OCI-LY3 (cell line): Measurements from ENCODE around the gene ZNF106.

Source experiments
- H2AFZ ChIP-seq: fragments of 200-600, 300-600 bp; shearing (Covaris generic); 2 replicates; pipeline ENCODE4 v1.6.0; 2014; ENCODE audit warnings: antibody characterized with exemption, low read depth, low read length
- H3K27ac ChIP-seq: fragments of 200-600, 300-600 bp; sonication (generic); 2 replicates; pipeline ENCODE4 v1.5.1; 2014; ENCODE audit warnings: mild to moderate bottlenecking, low read length, moderate library complexity, mixed read lengths
- H3K27me3 ChIP-seq: fragments of 200-600, 300-600 bp; sonication (generic); 2 replicates; pipeline ENCODE4 v1.6.1; 2014; ENCODE audit warnings: low read depth, low read length, mixed read lengths
- H3K36me3 ChIP-seq: fragments of 200-600, 300-600 bp; sonication (generic); replicated peaks from 2 replicates; pipeline ENCODE3; 2014; ENCODE audit warnings: low read depth, low read length, mixed read lengths
- H3K4me1 ChIP-seq: fragments of 300-600, 200-600 bp; sonication (generic); 2 replicates; pipeline ENCODE4 v1.6.1; 2014; ENCODE audit warnings: low read length, mixed read lengths
- H3K4me2 ChIP-seq: fragments of 200-600, 300-600 bp; sonication (generic); 2 replicates; pipeline ENCODE4 v1.6.1; 2014; ENCODE audit warnings: low read length, mixed read lengths
- H3K4me3 ChIP-seq: fragments of 300-600, 200-600 bp; sonication (generic); 2 replicates; pipeline ENCODE4 v1.5.1; 2014; ENCODE audit warnings: antibody characterized with exemption, mild to moderate bottlenecking, low read length, moderate library complexity
- H3K79me2 ChIP-seq: fragments of 300-600, 200-600 bp; shearing (Covaris generic); 2 replicates; pipeline ENCODE4 v1.6.1; 2014; ENCODE audit warnings: mild to moderate bottlenecking, low read length, mixed read lengths
- H3K9ac ChIP-seq: fragments of 300-600, 200-600 bp; shearing (Covaris generic); 2 replicates; pipeline ENCODE4 v1.6.0; 2014; ENCODE audit warnings: mild to moderate bottlenecking, low read length, moderate library complexity
- H3K9me3 ChIP-seq: fragments of 200-600, 300-600 bp; shearing (Covaris generic); 2 replicates; pipeline ENCODE4 v1.6.1; 2014; ENCODE audit warnings: low read length, mixed read lengths; ENCODE audit not compliant: insufficient read depth
- H4K20me1 ChIP-seq: fragments of 200-600, 300-600 bp; sonication (generic); 2 replicates; pipeline ENCODE4 v1.6.1; 2016; ENCODE audit warnings: low read length, mixed read lengths; ENCODE audit not compliant: insufficient read depth
- EZH2phosphoT487 ChIP-seq: fragments of 200-600 bp; shearing (Covaris generic); IDR thresholded peaks from 2 replicates; pipeline ENCODE4 v1.6.1; 2018; ENCODE audit warnings: antibody characterized with exemption, mixed run types, low read depth
- TF ChIP-seq, protein P1 (sequence below): fragments of 200-600, 300-600 bp; sonication (generic); IDR thresholded peaks from 2 replicates; pipeline ENCODE4 v1.5.1; 2014; ENCODE audit warnings: antibody characterized with exemption, low read length, low read depth

ZNF106 gene

DNA sequence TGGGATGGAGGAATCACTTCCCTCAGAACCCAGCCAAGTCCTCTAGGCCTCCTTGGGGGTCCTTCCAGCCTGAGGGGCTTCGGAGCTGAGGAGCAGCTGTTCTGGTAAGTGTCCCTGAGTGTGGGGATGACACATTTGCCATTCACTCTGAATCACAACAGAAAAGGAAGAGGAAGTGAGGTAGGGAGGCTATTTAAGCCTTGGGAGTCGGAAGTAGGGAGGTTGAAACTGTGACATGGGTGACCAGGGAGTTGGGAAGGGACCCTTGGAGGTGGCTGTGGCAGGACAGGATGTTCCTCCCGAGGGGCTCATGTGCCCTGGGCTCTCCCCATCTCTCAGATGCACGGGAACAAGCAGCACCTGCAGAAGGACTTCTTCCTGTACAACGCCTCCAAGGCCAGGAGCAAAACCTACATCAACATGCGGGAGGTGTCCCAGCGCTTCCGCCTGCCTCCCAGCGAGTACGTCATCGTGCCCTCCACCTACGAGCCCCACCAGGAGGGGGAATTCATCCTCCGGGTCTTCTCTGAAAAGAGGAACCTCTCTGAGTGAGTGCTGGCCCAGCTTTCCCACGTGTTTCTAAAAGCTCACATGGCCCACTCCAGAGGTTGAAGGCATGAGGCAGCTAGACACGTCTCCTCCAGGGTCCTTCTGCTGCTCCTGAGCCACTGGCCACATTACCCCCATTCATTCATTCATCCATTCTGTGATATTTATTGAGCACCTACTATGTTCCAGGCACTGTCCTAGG lies 88.3 kb downstream of the ZNF106 start:
- no peak overlapping the region for H2AFZ ChIP-seq
- no peak for TF ChIP-seq EZH2phosphoT487
- no peaks in the 10 kb centered on the region for H4K20me1 ChIP-seq
- no peaks in the 10 kb centered on the region for H3K79me2 ChIP-seq
- no peak overlapping the region for H3K4me2 ChIP-seq
- H3K4me1 ChIP-seq: 0 out of 2 replicates have a peak, but pooled peaks cover 4% of the 10 kb centered on the region
- H3K27ac ChIP-seq: no peak overlapping the region
- H3K9ac ChIP-seq: no peak overlapping the region
- no peaks in the 10 kb centered on the region for H3K36me3 ChIP-seq
- no peak overlapping the region for H3K4me3 ChIP-seq
- no peaks in the 10 kb centered on the region for H3K27me3 ChIP-seq
- no peaks in the 10 kb centered on the region for H3K9me3 ChIP-seq

DNA sequence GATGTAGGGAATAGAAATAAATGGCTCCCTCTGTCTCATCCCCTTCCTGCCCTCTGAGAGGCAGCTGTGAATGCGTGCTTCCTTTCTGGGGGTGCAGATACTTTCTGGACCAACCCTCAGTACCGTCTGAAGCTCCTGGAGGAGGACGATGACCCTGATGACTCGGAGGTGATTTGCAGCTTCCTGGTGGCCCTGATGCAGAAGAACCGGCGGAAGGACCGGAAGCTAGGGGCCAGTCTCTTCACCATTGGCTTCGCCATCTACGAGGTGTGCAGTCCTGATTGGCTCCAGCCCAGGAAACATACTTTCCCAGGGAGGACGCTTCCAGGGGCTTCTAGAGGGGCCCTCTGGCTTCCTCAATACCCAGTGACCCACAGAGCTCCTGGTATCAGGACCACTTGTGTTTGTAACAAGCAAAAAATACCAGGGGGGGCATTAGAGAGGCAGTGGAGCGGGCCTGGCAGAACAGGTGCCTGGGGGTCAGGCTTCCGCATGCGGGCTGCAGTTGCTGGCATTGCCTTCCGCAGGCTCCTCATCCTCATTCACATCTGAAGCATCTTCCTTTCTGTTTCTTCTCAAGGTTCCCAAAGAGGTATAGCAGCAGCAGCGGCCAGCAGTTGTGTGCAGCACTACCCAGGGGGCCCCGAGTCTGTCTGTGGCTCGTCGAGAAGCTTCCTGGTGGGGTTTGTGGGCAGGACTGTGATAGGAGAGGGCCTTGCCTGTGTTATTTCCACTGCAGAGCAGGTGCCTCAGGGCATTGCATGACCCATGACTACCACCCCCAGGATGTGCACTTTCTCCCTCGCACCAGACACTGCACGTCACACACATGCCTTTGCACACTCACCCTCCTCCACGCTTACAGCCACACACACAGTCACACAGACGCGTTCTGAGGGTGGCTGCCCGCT lies 89.1 kb downstream of the ZNF106 start:
- Histone ChIP-seq H3K4me3 (no peak overlapping the region), H3K4me2 (no peak overlapping the region), H3K9ac (no peak overlapping the region), H3K27me3 (no peaks in the 10 kb centered on the region), H3K9me3 (no peaks in the 10 kb centered on the region), H4K20me1 (no peaks in the 10 kb centered on the region), H3K27ac (no peak overlapping the region), H3K36me3 (no peaks in the 10 kb centered on the region), H2AFZ (no peak overlapping the region), H3K79me2 (no peaks in the 10 kb centered on the region), H3K4me1 (0 out of 2 replicates have a peak, but pooled peaks cover 4% of the 10 kb centered on the region)
- no peak for TF ChIP-seq EZH2phosphoT487
- TF ChIP-seq, protein P1, sequence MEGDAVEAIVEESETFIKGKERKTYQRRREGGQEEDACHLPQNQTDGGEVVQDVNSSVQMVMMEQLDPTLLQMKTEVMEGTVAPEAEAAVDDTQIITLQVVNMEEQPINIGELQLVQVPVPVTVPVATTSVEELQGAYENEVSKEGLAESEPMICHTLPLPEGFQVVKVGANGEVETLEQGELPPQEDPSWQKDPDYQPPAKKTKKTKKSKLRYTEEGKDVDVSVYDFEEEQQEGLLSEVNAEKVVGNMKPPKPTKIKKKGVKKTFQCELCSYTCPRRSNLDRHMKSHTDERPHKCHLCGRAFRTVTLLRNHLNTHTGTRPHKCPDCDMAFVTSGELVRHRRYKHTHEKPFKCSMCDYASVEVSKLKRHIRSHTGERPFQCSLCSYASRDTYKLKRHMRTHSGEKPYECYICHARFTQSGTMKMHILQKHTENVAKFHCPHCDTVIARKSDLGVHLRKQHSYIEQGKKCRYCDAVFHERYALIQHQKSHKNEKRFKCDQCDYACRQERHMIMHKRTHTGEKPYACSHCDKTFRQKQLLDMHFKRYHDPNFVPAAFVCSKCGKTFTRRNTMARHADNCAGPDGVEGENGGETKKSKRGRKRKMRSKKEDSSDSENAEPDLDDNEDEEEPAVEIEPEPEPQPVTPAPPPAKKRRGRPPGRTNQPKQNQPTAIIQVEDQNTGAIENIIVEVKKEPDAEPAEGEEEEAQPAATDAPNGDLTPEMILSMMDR: no peak

DNA sequence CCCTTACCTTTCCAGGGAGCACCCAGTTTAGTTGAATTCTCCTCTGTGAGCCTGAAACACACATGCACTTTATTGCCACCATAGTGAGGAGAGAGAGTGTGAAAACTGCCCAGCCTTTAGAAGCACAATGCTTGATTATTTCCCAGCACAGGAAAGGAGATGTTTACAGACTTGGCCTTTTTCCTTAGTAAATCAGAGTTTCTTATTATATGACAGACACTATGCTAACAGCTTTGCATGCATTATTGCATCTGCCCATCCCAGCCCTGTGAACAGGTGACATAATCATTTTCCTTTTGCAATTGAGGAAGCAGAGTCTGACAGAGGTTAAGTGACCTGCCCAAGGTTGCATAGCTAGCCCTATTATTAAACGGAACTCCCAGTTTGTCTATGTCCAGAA lies 95.1 kb downstream of the ZNF106 start:
- H3K4me1 ChIP-seq: no peaks in the 10 kb centered on the region
- no peak overlapping the region for H3K9ac ChIP-seq
- H3K9me3 ChIP-seq: no peaks in the 10 kb centered on the region
- H3K27me3 ChIP-seq: no peaks in the 10 kb centered on the region
- H3K4me2 ChIP-seq: no peak overlapping the region
- no peak for TF ChIP-seq EZH2phosphoT487
- TF ChIP-seq, protein P1: no peak
- no peaks in the 10 kb centered on the region for H3K79me2 ChIP-seq
- H3K27ac ChIP-seq: no peak overlapping the region
- H3K4me3 ChIP-seq: no peak overlapping the region
- no peak overlapping the region for H2AFZ ChIP-seq
- H3K36me3 ChIP-seq: no peaks in the 10 kb centered on the region
- H4K20me1 ChIP-seq: no peaks in the 10 kb centered on the region

DNA sequence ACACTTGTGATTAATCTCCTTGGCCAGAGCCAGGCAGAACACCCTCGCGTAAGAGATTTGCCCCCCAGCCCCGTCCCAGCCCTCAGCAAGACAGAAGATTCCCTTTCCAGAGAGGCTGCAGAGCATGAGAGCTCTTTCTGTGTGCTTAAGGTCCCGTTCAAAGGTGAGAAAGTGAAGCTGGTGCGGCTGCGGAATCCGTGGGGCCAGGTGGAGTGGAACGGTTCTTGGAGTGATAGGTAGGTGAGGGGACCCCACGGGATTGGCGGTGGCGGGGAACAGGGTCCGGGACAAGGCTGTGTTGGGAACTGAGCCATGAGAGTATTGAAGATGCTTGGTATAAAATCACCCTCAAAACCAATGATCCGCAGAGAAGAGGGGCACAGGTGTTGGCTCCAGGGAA lies 96.8 kb downstream of the ZNF106 start:
- H3K4me3 ChIP-seq: no peak overlapping the region
- H3K79me2 ChIP-seq: no peaks in the 10 kb centered on the region
- no peaks in the 10 kb centered on the region for H3K9me3 ChIP-seq
- H2AFZ ChIP-seq: no peak overlapping the region
- TF ChIP-seq, protein P1: no peak
- no peak for TF ChIP-seq EZH2phosphoT487
- no peaks in the 10 kb centered on the region for H4K20me1 ChIP-seq
- no peak overlapping the region for H3K27ac ChIP-seq
- H3K36me3 ChIP-seq: no peaks in the 10 kb centered on the region
- no peak overlapping the region for H3K4me2 ChIP-seq
- no peaks in the 10 kb centered on the region for H3K27me3 ChIP-seq
- no peak overlapping the region for H3K9ac ChIP-seq
- H3K4me1 ChIP-seq: no peaks in the 10 kb centered on the region
